ENCODE data around the gene PRPF38B.

DNA sequence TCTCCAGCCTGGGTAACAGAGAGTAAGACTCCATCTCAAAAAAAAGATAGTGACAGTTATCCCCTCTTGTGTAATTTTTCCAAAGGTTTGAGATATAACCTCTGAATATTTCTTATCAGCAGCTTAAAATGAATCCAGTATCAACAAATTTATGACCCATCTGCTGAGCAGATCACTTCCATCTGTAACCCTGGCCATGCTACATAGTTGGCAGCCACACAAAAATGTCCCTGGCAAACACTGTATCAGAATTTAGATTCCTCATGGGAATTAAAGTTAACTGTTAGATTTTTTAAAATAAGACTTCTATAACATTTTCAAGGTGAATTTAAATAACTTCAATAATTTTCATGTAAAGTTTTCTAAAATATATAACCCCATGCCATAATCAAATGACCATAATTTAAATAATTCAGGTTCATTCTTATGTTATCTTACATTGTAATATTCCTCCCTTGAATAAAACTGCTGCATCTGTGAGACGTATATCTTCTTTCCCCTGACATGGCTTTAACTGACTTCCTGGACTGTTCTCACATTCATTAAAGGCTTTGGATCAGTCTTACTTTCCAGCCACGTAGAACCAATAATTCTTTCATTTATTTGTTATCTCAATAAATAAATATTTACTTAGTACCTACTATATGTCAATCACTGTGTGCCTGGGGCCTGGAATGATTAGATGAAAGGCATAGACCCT lies 5.3 kb upstream of the PRPF38B start:
- TF ChIP-seq, protein P1, sequence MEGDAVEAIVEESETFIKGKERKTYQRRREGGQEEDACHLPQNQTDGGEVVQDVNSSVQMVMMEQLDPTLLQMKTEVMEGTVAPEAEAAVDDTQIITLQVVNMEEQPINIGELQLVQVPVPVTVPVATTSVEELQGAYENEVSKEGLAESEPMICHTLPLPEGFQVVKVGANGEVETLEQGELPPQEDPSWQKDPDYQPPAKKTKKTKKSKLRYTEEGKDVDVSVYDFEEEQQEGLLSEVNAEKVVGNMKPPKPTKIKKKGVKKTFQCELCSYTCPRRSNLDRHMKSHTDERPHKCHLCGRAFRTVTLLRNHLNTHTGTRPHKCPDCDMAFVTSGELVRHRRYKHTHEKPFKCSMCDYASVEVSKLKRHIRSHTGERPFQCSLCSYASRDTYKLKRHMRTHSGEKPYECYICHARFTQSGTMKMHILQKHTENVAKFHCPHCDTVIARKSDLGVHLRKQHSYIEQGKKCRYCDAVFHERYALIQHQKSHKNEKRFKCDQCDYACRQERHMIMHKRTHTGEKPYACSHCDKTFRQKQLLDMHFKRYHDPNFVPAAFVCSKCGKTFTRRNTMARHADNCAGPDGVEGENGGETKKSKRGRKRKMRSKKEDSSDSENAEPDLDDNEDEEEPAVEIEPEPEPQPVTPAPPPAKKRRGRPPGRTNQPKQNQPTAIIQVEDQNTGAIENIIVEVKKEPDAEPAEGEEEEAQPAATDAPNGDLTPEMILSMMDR (IDR thresholded peaks at IDR 0.05; ENCODE audit: low read length): no peak
- no peak for TF ChIP-seq EZH2phosphoT487 (IDR thresholded peaks at IDR 0.05; ENCODE audit: low read length)
- TF ChIP-seq EZH2 (optimal IDR thresholded peaks at IDR 0.05; ENCODE audit: low read depth, low read length): no peak

Data from MM.1S (cell line).